HG03565 (cell line): ENCODE measurements around the gene TBC1D3E.
"Not testable (repeated sequence)": the region's sequence is repeated elsewhere in the genome, so short reads cannot be mapped to it uniquely, and the experiment has no call there.

Source experiments
- ATAC-seq: cut with Tn5 transposase; IDR thresholded peaks from one replicate; pipeline ENCODE4 v1.9.1; 2021; ENCODE audit warnings: mild to moderate bottlenecking, moderate library complexity; ENCODE audit not compliant: unreplicated experiment

Gene TBC1D3E

DNA sequence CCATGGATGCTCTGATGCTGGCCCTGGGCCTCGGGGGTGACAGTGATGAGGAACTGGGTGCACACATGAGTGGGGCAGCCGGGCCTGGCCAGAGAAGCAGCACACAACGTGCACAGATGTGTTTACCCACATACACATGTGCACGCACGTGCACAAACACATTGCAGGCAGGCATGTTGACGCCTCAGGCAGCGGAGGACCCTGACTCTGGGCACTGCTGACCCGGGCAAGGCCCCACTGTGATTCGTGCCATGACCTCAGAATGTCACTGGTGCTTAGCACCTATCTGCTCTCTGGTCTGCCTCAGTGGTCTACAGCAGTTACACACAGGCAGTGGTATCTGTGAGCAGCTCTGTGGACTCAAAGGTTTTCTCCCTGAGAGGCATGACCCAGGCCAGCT lies at the start of gene TBC1D3E:
TBC1D3E (plus strand) TSS at position 301 of the 400 bp plus-strand sequence. CDS start 1,545 bp downstream, outside the sequence.
- ATAC-seq = not testable (repeated sequence)

- not testable (repeated sequence) for ATAC-seq
These were observed 40.4 kb upstream of the TBC1D3E start for GRCh38 chr17:38087344-38087743.

- ATAC-seq = not testable (repeated sequence)
These were observed 39.6 kb upstream of the TBC1D3E start for GRCh38 chr17:38088120-38088519.

DNA sequence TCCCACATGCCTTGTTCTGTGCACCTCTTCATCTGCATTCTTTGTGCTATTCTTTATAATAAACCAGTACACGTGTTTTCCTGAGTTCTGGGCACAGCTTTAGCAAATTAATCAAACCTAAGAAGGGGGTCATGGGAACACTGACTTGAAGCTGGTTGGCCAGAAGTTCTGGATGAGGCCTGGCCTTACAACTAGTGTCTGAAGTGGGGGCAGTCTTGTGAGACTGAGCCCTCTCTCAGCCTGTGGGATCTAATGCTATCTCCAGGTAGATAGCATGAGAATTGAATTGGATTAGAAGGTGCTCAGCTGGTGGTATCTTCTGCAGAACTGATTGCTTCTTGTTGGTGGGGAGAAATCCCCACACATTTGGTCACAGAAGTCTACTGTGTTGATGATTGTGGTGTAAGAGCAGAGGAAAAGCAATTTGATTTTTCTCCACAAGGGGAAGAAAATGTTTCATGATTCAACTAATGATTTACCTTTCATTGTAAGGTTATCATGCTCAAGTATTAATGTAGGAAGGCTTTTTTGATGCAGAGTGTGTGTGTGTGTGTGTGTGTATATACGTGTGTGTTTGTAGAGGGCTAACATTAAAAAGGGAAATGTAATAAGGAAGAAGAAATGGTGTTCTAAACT lies 33.6 kb upstream of the TBC1D3E start:
- not testable (repeated sequence) for ATAC-seq

- ATAC-seq = not testable (repeated sequence)
These were observed 28.5 kb upstream of the TBC1D3E start for GRCh38 chr17:38099262-38099661.

GRCh38 chr17:38119829-38120228 lies 7.9 kb upstream of the TBC1D3E start:
- not testable (repeated sequence) for ATAC-seq

GRCh38 chr17:38134860-38135259 lies 7.1 kb downstream of the TBC1D3E start:
- not testable (repeated sequence) for ATAC-seq
